AG04450 (cell line): ENCODE data around the gene TMEM52. TPM values are rescaled to one million over a fixed set of nuclear protein-coding genes. Genes with fewer than 3 reads are reported as not detected.
"Not testable (repeated sequence)": the region's sequence is repeated elsewhere in the genome, so short reads cannot be mapped to it uniquely, and the experiment has no call there.

ENCODE experiments used
- CTCF ChIA-PET: fragments of 300-600, 350-600 bp; formaldehyde crosslinking; extraction: SDS; loops from one replicate; lab custom pipeline; 2022; ENCODE audit warnings: antibody characterized with exemption, inconsistent platforms; lab: Charles Lee
- POLR2A ChIA-PET: fragments of 350-600 bp; formaldehyde crosslinking; extraction: SDS; loops from one replicate; lab custom pipeline; 2021; ENCODE audit warnings: antibody characterized with exemption, inconsistent platforms; lab: Yijun Ruan, JAX
- DNase-seq: peaks from one replicate; pipeline ENCODE4 v3.0.0-alpha.2; 2011; ENCODE audit warnings: low read depth, low spot score
- H3K27ac ChIP-seq: one replicate; pipeline ENCODE4 v1.5.1; 2012; ENCODE audit warnings: low read depth, low read length, control low read depth
- H3K27me3 ChIP-seq: one replicate; pipeline ENCODE4 v1.6.0; 2012; ENCODE audit warnings: low read length; ENCODE audit not compliant: control insufficient read depth, insufficient read depth
- H3K4me3 ChIP-seq: 2 replicates; pipeline ENCODE4 v1.5.1; 2011; ENCODE audit warnings: mild to moderate bottlenecking, low read depth, low read length, control low read depth
- H3K9me3 ChIP-seq: 2 replicates; pipeline ENCODE4 v1.5.1; 2012; ENCODE audit warnings: low read length; ENCODE audit not compliant: control insufficient read depth, insufficient read depth
- polyA plus RNA-seq: library from polyadenylated mRNA; depleted of rRNA; stranded (reverse); fragments of >200 nt; gene quantifications from 2 replicates; pipeline ENCODE4 v1.2.3, GENCODE V29; 2011
- TF ChIP-seq, protein P1 (sequence below): IDR thresholded peaks from 2 replicates; pipeline ENCODE4 v1.5.1; 2011; ENCODE audit warnings: low read depth, low read length, control low read depth, inconsistent platforms

TMEM52 gene
- polyA plus RNA-seq, 1 experiment, result 0.30 TPM

DNA sequence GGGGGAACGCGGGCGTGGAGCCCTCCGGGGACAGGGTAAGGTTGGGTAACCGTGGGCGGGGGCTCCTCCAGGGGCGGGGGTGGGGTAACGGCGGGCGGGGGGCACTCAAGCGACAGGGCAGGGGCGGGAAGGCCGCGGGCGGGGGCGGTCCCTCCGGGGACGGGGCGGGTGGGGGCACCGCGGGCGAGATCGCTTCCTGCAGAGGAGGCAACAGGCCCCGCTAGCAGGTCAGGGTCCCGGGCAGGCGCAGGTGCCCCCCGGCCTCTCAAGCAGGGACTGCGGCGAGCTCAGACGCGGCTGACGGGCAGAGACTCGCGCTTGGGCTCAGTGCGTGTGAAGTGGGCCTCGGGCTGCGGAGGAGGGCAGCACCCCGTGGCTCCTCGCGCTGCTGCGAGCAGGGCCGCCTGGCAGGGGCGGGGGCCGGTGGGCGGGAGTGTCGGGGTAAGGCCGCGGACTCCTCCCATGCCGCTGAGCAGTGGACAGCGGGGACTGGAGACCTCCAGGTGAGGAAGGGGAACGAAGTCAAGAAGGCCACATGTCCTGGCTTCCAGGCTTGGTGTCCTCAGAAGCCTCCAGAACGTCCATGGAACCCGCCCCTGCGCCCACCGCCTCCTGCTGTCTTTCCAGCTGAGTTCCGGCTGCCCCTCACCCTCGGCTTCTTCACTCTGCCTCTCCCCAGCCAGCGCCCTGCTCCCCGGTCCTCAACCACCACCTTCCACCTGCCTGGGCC lies 27.6 kb downstream of the TMEM52 start:
- ChIA-PET CTCF (interaction anchor here (1.4 kb wide), 1 partner anchor 14 kb away, joined by 10 read pairs; no protein-coding TSS in a partner anchor), POLR2A (interaction anchor here (0.5 to 1.3 kb wide), 6 partner anchors 8 to 166 kb away, joined by 3 to 11 read pairs (median 4); no protein-coding TSS in a partner anchor)
- no peak for DNase-seq
- no peaks in the 10 kb centered on the region for H3K27me3 ChIP-seq
- no peaks in the 10 kb centered on the region for H3K9me3 ChIP-seq
- TF ChIP-seq, protein P1, sequence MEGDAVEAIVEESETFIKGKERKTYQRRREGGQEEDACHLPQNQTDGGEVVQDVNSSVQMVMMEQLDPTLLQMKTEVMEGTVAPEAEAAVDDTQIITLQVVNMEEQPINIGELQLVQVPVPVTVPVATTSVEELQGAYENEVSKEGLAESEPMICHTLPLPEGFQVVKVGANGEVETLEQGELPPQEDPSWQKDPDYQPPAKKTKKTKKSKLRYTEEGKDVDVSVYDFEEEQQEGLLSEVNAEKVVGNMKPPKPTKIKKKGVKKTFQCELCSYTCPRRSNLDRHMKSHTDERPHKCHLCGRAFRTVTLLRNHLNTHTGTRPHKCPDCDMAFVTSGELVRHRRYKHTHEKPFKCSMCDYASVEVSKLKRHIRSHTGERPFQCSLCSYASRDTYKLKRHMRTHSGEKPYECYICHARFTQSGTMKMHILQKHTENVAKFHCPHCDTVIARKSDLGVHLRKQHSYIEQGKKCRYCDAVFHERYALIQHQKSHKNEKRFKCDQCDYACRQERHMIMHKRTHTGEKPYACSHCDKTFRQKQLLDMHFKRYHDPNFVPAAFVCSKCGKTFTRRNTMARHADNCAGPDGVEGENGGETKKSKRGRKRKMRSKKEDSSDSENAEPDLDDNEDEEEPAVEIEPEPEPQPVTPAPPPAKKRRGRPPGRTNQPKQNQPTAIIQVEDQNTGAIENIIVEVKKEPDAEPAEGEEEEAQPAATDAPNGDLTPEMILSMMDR, result no peak
- peak overlapping the region; percentile 76 for H3K4me3 ChIP-seq
- H3K27ac ChIP-seq, result peak overlapping the region; percentile 11

DNA sequence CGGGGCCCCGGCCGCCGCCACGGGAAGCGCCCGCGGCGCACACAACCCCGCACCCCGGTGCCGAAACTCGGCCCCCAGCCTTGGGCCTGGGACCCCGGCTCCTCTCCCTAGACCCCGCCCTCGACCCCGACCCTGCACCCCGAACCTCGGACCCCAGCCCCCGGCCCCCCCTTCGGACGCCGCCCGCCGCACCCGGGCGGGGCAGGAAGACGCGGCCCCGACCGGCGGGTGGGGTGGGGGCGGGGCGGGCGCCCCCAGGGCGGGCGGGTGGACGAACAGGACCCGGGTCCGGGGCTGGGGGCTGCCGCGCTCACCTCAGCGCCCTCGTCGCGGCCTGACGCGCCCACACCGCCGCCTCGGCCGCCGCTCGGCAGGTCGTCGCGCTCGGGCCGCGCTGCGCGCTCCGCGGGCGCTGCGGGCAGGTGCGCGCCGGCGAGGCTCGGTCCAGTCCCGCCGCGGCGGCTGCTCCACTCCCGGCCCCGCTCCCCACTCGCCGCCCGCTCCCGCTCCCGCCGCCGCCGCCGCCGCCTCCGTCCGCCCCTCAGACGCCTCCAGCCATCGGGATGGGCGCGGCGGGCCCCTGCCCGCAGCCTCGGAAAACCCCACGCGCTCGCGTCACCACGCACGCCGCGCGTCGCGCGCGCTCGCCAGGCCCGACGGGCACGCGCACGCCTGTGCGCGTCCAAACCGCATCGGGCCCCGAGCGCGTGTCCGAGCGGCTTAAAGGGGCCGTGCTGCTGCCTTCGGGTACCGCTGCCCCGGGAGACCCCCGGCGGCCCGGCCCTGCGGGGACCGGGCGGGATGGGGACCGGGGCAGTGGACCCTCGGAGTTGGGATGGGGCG lies 28.4 kb downstream of the TMEM52 start, which contains the start of gene GNB1:
TSS of gene GNB1 (minus strand) at position 582 of the 843 bp plus-strand sequence. CDS start 65,634 bp downstream, outside the sequence.
- H3K9me3 ChIP-seq, result no peaks in the 10 kb centered on the region
- TF ChIP-seq, protein P1, result no peak
- peak within 1 kb of the TSS; percentile 68 for H3K27ac ChIP-seq
- no peaks in the 10 kb centered on the region for H3K27me3 ChIP-seq
- ChIA-PET CTCF (interaction anchor here (1.4 kb wide), 1 partner anchor 15 kb away, joined by 10 read pairs; no protein-coding TSS in a partner anchor), POLR2A (interaction anchor here (0.5 to 1.3 kb wide), 2 partner anchors 11 to 18 kb away, joined by 3 to 4 read pairs; no protein-coding TSS in a partner anchor)
- DNase-seq, result peak; percentile 56
- H3K4me3 ChIP-seq, result peak within 1 kb of the TSS; percentile 78

DNA sequence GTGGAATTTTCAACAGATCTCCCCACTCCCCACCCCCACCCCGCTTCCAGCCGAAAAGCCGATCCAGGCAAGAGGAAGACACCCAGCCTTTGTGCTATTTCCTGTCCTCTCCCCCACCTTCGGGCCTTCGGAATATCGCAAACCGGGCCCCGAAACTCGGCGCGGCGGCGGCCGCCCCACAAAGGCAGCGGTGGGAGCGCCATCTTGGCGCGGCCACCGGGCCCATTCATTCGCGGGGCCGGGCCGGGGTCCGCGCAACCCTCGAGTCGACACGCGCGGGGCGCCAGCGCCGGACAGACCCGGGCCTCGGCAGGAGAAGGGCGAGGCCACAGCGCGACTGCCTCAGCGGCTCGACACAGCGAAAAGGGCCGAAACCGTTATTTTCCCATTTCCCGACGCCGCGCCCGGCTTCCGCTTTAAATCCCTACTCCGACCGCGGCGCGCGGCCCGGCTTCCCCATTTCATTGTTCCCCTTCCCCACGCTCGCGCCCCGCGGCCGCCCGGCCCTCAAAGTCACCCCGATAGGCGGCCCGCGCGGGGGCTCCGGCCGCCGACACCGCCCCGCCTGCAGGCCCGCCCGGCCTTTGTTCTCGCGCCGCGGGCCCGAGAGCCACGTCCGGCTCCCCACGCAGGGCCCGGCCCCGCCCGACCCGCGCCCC lies 29.1 kb downstream of the TMEM52 start:
- POLR2A ChIA-PET, result no interaction called here
- no peak for DNase-seq
- peak overlapping the region; percentile 68 for H3K27ac ChIP-seq
- no peaks in the 10 kb centered on the region for H3K9me3 ChIP-seq
- peak overlapping the region; percentile 78 for H3K4me3 ChIP-seq
- H3K27me3 ChIP-seq, result no peaks in the 10 kb centered on the region
- TF ChIP-seq, protein P1, result no peak
- CTCF ChIA-PET, result no interaction called here

DNA sequence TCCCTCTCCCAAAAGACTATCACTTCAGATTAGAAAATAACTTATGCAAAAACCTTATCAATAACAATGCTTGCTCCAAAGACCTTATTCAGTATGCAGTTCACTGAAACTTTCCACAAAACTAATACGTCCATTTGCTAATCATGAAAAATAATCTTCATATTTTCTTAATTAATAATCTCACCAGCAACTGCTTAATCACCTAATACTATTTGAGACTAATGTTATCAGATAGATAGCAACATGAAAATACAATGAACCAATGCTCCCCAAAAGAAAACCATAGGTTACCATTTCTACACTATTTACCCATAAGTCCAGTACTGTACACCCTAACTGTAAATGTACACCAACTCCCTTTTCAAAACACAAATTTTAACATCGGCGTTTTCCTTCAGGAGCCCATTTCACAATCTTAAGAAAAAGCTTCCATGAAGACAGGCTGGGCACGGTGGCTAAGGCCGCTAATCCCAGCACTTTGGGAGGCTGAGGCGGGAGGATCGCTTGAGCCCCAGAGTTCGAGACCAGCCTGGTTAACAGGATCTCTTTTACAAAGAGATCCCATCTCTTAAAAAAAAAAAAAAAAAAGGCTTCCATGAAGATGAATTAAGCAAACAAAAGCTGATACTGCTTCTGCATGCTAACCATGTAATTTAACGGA lies 29.9 kb downstream of the TMEM52 start:
- Histone ChIP-seq H3K4me3 (peak overlapping the region; percentile 78), H3K27ac (no peak overlapping the region), H3K9me3 (no peaks in the 10 kb centered on the region), H3K27me3 (no peaks in the 10 kb centered on the region)
- no peak for DNase-seq
- TF ChIP-seq, protein P1, result no peak
- CTCF ChIA-PET, result interaction anchor here (0.9 kb wide), 1 partner anchor 22 kb away, joined by 3 read pairs; no protein-coding TSS in a partner anchor
- POLR2A ChIA-PET, result no interaction called here

DNA sequence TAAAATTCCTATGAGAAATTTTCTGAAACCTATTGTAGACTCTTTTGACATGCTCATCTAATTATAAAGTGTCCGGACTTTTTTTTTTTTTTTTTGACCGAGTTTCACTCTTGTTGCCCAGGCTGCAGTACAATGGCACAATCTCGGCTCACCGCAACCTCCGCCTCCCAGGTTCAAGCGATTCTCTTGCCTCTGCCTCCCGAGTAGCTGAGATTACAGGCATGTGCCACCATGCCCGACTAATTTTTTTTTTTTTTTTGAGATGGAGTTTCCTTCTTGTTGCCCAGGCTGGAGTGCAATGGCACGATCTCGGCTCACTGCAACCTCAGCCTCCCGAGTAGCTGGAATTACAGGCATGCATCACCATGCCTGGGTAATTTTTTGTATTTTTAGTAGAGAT lies 35.2 kb downstream of the TMEM52 start:
- not testable (repeated sequence) for H3K4me3 ChIP-seq, H3K27ac ChIP-seq, DNase-seq, H3K9me3 ChIP-seq, H3K27me3 ChIP-seq
- ChIA-PET POLR2A (interaction anchor here (1.2 kb wide), 1 partner anchor 8 kb away, joined by 11 read pairs; no protein-coding TSS in a partner anchor), CTCF (interaction anchor here (0.6 to 0.9 kb wide), 3 partner anchors 9 to 258 kb away, joined by 4 to 5 read pairs (median 5); no protein-coding TSS in a partner anchor)
